DMS153 treated with DMSO at 0.1 percent for 48 hours (cell line): Measurements from ENCODE around the gene PNPLA6.
"Not testable (repeated sequence)": the region's sequence is repeated elsewhere in the genome, so short reads cannot be mapped to it uniquely, and the experiment has no call there.

Source experiments
- DNase-seq: peaks from one replicate; lab custom pipeline; 2025; ENCODE audit not compliant: unreplicated experiment; lab: John Stamatoyannopoulos, UW

The PNPLA6 gene

GRCh38 chr19:7529610-7530490 is 5.7 kb upstream of the PNPLA6 start:
- no peak for DNase-seq

- DNase-seq, result no peak
Observed at GRCh38 chr19:7533281-7533885, 2.1 kb upstream of the PNPLA6 start.

GRCh38 chr19:7533925-7534480 is 1.5 kb upstream of the PNPLA6 start:
- peak; percentile 31 for DNase-seq

GRCh38 chr19:7534531-7535046 is 928 bp upstream of the PNPLA6 start:
- DNase-seq, result peak; percentile 10

GRCh38 chr19:7535998-7536695 is 630 bp downstream of the PNPLA6 start:
- no peak for DNase-seq

GRCh38 chr19:7538990-7539389 is 3.5 kb downstream of the PNPLA6 start:
- not testable (repeated sequence) for DNase-seq

GRCh38 chr19:7539827-7540425 is 4.4 kb downstream of the PNPLA6 start:
- no peak for DNase-seq

- DNase-seq, result no peak
Observed at GRCh38 chr19:7540761-7541474, 5.4 kb downstream of the PNPLA6 start.

- no peak for DNase-seq
Observed at GRCh38 chr19:7541475-7541824, 5.9 kb downstream of the PNPLA6 start.

GRCh38 chr19:7541828-7542443 is 6.4 kb downstream of the PNPLA6 start:
- DNase-seq, result no peak

GRCh38 chr19:7542556-7543348 is 7.2 kb downstream of the PNPLA6 start:
- no peak for DNase-seq

GRCh38 chr19:7544626-7545025 is 9.1 kb downstream of the PNPLA6 start:
- no peak for DNase-seq

GRCh38 chr19:7545300-7545699 is 9.8 kb downstream of the PNPLA6 start:
- DNase-seq, result no peak

GRCh38 chr19:7545904-7546303 is 10.4 kb downstream of the PNPLA6 start:
- no peak for DNase-seq

GRCh38 chr19:7547159-7547558 is 11.6 kb downstream of the PNPLA6 start:
- DNase-seq, result no peak

- DNase-seq, result no peak
Observed at GRCh38 chr19:7549429-7550148, 14.1 kb downstream of the PNPLA6 start.

GRCh38 chr19:7550169-7550770 is 14.8 kb downstream of the PNPLA6 start:
- no peak for DNase-seq
